NK-92 (cell line): Measurements from ENCODE around the gene NR2E1.

Experiments
- DNase-seq: peaks from one replicate; lab custom pipeline; 2025; ENCODE audit not compliant: unreplicated experiment; lab: John Stamatoyannopoulos, UW

The NR2E1 gene

DNA sequence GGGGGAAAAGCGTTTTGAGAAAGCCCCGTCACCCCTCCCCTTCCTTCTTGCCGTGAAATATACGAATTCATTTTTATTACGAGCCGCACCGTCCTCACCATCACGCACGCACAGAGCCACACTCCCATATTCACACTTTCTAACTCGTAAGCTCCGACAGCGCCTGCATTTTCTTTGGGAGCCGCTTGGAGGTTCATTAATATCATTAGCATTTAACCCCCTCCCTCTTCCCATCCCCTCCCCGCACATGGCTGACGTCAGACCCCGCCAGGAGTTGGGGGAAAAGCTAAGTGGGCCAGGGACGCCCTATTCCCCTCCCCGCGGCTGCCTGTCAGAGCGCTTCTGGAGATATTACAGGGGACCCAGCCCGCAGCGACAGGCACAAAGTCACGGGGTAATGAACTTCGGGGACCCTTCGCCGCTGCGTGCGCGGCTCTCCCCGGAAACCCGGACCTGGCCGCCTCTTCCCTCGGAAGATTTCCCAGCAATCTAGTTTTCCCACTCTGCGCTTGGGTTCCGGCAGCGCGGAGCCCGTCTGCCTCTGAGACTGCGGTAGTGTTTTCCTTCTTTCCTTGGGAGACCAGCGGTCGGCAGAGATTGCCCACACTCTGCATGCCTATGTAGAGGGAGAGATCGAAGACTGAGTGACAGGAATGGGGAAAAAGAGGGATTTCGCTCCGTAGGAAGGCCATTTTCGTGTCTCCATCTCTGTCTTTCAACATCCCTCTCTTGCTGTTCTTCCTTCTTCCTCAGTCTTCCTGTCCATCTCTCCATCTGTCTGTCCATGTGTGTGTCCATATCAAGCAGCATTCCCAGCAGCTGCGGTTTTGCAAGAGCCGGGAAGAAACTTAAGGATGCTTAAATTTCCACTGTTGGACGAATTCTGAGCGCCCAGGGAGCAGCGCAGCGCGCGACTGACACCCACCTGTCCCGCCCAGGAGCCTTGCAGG lies at the start of gene NR2E1:
Gene NR2E1 (plus strand): TSS at position 309 of the 950 bp plus-strand sequence. CDS start 744 bp downstream, outside the sequence.
- no peak for DNase-seq

DNA sequence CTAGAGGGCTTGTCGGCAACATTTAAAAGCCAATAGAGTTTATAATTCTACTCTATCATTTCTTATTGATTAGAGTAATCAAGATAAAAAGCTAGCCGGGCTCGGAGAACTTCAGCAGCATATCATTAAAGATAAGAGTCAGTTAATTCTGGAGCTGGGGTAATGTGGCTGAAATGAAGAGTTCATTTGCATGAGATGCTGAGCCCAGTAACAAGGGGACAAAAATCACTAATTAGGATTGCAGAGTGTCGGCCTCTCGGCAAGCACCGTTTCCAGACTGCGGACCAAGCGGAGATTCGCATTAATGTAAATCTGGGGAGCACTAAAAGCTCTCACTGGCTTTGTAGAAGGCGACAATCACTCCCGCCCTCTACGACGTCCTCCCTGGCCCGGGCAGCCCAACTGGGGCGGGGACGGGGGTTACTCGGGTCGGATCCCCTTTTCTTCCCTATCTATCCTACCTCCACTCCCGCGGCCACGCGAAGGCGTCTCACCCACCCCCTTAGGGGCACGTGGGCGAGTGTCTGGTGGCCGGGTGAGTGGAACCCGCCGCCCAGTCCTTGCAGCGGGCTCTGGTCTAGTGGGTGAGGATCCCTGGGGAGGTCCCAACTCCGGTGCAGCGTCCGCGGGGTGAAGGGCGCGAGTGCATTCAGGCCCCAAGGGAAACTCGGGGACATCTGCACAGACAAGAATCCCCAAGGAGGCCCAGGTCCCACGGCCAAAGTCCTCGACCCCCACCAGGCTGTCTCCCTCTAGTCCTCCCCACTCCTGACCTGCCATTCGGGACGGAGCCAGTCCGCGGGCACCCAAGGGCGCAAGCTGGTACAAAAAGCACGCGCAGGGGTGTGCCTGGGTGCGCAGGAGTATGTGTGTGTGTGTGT lies 49.0 kb upstream of the NR2E1 start:
- DNase-seq, result no peak

DNA sequence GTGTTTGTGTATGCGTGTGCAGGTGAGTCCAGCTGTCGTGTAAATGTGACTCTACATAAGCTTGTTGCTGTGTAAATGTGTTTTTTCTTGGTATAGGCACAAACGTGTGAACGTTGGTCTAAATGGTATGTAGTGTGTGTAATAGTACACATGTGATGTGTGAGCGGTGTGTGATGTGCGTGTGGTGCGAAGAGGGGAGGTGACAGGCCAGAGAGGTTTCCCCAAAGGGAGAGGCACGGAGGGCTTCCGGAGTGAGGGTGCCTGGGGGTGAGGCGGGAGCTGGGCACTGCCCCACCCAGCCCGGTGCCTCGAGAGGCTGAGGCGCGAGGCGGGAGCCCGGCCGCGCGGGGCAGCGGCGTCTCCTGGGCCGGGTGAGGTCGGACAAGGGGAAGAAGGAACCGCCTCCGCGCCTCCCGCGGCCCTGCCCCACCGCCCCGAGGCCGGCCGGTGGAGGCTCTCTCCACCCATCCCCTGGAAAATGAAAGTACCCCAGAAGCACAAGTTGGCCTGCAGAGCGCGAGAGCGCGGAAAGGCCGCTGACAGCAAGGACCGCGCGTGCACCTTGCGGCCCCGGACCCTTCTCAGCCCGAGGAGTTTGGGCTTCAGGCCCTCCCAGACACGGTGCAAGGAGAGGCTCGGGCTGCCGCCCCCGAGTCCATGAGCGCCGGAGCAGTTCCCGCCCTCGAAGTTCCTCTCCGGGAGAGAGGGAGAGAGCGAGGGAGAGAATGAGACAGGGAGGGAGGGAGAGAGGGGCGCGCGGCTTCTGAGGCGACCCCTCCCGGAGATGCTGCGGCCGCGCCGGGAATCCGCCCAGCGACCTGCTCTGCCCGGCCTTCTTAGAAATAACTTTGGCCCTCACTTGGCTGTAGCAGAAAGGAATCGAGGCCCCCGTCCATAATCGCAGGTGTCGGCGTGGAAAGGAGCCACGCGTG lies 48.1 kb upstream of the NR2E1 start:
- DNase-seq, result no peak

DNA sequence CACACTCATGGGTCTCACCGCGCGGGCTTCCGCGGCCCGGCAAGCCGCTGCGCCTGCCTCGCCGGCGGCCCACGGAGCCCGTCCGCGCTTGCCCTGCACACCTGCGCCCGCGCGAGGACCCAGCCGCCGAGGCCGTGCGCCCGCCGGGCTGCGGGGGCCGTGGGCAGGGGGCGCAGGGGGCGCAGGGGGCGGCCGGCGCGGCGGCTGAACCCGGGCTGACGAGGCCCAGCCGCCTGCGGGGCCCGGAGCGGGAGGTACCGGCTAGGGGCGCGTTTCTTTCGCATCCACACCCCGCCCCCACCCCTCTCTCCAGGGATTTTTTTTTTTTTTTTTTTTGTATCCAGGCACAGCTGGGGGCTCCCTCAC lies 47.5 kb upstream of the NR2E1 start:
- DNase-seq, result no peak

DNA sequence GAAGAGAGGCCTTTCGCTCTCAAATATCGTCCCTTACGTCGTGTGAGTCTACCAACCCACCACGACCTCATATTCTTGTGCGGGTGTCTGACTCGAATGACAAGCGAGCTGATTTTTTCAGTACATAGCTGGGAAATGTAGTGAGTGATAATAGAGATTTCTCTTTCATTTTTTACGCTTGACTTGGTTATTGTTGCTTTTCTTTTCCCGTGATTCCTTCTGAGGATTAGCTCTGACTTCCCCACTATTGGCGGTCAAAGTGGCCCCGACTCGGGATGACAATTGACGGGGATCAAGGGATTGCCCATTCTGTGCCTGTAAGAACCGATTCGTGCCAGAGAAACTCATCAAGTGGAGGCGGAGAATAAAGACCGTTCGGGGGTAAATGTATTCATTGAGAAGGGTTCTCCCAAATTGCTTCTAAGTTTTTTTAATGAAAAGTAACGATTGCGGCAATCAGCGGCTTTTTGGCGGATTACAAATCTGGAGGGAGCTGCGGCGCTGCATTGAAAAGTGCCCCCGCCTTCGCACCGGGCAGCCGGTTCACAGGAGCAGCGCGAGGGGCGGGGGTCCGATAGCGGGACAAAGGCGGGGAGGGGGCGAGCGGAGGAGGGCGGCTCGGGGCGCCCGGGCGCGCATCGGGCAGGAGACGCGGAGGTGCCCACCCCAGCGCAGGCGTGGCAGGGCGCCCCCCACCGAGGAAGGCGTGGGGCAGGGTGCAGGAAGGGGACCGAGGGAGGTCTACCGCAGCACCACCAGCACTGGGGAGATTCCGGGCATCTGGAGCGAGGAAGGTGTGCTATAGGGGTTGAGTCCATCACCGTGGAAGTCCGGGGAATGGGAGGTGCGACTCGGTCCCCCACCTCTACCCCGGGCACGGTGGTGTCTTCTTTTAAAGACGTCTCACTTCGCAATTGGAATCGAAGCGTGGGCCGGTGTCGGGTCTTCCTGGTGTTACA lies 46.7 kb upstream of the NR2E1 start:
- no peak for DNase-seq

DNA sequence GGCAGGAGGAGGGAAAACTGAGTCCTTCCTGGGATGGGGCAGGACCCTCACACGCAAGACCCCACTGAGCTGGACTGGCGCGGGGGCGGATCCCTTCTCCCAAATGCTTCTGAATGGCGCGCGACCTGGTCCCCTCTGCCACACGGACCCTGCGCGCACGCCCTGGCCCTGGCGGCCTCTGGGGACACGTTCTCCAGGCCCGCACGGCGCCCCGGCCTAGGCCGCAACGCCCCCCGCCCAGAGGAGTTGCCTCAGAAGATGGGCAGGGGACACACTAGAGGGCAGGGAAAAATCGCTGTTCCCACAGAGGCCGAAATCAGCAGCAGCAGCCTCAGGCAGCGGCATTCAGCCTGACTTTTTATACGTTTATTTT lies 46.1 kb upstream of the NR2E1 start:
- no peak for DNase-seq

DNA sequence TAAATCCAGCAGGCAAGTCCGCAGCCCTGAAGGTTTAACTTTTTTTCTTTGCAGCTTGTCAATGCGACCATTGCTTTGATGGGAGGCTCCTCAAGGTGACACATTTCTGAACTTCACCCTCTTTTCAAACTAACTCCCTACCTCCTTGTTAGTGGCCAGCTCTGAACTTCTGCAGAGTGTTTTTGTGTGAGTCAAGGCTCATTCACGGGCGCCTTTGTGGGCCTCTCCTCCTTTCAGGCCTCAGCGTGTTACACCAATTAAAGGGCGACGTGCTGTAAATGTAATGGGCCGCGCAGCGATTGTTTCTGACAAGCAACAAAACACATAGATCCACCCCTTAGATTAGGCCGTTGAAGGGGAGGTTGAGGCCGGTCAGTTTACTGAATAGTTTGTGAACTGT lies 45.5 kb upstream of the NR2E1 start:
- no peak for DNase-seq

DNA sequence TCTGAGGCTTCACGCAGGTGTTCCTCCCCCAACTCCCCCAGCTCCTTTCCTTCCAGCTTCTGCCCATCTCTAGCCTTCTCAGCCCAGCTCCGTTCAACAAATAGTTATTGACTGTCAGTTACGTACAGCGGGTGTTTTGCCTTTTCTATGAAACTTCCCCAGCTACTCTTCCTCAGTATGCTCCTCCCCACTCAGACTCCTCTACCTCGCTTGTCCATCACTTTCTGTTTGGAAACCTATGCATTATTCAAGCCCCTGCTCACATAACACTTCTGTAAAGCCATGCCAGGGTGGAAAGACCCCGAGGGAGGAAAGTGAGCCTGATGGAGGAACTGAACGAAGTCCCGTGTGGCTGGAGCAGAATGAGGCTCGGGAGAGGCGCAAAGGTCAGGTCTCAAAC lies 44.2 kb upstream of the NR2E1 start:
- no peak for DNase-seq

DNA sequence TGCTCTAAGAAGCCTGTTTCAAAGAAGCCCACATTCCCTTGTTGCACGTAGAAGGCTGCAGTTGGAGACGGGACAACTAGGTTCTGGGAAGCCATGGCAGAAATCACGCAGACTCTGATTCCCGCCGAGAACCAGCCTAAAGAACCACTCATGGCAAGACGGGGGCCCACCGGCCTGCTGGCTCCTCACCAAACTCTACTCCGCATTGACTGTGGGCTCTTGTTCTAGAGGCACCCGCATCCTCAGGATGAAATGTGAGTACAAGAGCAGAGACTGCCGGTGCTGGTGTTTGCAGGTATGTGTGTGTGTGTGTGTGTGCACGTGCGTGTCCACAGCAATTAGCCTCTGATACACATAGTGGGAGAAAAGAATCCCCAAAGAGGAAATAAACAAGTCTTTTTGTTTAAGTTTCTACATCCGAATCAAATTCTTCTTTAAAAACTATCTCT lies 42.3 kb upstream of the NR2E1 start:
- DNase-seq, result no peak

DNA sequence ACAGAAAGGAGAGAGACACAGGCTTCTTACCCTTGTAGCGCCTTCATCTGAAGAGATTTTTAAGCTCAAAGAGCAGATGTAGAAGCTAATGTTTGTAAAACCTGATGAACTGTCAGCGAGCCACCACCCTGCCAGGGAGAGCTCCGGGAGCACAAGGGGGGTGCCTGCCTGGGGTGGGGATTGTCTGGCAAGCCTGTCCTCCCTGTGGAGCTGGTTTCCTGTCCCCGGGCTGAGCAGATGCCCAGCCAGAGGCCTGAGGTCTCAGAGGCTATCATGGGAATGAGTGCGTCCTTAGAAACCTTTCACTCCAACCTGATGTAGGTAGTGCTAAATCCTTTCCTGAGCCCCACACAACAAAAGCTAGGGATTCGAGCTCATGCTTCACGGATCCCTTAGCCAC lies 41.9 kb upstream of the NR2E1 start:
- DNase-seq, result no peak

DNA sequence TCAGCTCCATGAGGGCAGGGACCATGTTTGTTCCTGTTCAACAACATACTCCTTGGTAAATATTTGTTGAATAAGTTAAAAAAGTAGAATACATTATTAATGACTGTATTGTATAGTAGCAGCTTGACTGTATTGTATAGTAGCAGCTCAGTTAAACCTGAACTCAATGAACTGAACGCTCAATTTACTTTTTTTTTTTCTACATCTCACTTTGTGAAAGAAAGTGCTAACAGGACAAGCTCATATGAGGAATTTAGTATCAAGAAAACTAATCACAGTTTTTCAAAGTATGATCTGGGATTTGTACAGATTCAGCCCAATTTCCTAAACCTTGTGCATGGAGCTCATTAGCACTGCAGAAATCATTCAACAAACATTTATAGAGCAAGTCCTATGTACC lies 38.8 kb upstream of the NR2E1 start:
- DNase-seq, result no peak

DNA sequence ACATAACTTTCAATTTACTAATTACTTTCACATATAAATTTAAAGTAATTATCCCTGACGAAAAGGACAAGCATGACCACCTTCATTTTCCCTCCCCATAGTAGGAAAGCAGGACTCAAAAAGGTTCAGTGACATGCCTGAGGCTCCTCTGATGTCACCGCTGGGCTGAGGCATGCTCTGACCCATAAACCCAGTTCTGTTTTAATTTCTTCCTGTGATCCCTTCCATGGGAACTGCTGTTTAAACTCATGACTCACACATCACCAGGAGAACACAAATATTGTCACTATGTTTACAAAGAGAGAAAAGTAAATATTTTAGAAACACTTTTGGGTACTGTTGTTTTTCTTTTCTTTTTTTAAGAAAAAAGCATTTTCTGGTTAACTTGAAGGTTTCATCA lies 38.0 kb upstream of the NR2E1 start:
- no peak for DNase-seq

DNA sequence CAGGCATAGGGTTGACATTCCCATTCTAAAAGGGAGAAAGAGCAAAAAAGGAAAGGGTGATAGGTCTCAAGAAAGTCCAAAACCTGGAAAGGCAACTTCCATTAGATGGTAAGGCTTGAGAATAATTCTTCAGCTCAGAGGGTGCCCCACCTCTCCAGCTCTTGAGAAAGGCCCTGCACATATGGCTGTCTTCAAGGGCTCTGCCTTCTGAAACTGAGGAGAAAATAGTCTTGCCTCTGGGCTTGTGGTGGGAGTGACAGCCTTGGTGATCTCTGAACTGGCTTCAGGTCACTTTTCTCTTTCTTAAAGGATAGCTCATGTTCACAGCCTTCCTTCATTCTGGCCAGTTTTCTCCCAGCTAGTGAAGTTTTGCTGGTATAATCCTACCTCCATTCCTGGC lies 35.6 kb upstream of the NR2E1 start:
- no peak for DNase-seq

DNA sequence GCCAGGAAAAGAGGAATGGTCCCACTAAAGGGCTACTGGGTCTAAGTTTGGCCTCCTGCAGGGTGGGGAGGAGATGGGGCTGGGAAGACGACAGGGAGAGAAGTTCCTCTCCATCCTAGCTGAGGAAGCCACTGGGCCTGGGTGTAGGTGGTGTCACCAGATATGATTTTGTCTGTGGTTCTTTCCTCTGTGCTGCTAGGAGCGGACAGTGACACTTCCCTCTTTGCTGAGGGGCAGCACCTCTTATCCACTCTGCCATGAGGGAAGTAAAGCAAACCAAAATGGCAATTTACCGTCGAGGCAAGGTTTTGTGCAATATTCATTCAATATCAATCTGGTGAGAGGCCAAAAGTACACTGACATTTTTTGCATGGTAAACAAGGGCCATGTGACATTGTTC lies 33.0 kb upstream of the NR2E1 start:
- no peak for DNase-seq

DNA sequence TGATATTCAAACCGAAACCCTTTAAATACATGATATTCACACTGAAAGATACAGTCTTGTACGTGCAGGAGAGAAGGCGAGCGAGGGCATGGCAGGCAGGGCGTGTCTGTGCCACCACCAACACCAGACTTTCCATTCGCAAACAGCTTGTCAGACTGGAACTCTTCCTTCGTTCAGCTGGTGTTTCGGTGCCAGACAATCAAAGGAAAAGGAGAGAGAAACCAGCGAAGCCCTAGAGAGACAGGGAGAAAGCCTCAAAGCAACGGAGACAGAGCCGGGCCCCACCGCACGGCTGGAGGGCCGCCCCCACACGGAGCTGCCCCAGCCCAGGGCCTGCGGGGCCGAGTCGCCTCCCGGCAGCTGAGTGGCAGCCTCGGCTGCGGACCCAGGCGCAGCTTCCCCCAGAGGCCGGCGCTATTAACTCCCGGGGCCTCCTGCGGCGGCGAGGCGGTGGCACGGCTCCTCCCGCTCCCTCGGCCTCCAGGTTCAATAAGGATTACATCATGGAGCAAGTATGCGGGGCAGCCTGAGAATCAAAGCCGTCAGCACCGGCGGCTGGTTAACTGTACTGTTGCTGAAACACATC lies 32.1 kb upstream of the NR2E1 start:
- DNase-seq, result no peak

DNA sequence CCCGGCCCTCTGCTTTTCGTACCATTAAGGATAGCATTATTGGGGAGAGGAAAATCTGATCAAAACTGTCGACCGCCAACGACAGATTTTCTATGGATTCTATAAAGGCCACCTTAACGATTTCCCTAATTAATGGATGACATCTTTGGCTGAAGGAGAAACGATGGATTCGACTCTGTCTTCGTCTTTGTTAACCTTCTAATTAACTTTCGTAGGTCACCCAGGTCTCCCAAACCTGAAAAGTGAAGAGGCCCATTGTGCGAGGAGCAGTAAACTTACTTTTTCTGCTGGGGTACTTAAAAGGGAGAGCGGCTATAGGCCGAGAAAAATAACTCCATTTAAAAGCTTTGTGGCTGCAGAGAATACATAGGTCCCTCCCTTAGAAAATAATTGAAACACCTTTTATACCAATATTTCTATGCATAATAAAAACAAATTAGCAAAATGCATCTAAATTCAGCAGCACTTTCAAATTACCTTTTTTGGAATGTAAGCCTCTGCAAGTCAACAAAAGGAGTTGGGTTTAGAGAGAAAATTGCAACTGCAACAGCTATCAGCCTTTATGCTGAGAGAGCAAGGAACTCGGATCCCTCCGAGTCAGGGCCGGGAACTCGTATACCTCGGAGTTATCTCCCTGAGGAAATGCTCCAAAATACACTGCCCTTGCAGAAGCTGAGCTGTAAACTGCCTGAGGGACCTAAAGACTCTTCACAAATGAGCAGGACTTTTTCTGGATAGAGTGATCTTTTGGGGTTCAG lies 31.4 kb upstream of the NR2E1 start:
- no peak for DNase-seq

DNA sequence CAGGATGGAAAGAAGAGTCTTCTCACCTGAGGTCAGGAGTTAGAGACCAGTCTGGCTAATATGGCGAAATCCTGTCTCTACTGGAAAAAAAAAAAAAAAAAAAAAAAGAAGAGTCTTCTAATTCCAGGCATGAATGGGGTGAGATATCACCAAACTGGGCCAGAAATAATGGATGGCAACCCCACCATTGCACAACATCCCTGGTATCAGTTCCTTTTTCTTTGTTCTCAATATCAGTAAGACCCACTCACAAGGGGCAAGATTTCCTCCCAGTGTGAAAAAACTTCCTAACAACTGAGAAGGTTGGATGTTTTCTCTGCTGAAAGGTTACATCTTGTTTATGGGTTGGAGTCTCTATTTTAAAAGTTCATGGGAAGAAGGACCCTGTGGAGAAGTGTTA lies 23.6 kb upstream of the NR2E1 start:
- DNase-seq, result no peak

DNA sequence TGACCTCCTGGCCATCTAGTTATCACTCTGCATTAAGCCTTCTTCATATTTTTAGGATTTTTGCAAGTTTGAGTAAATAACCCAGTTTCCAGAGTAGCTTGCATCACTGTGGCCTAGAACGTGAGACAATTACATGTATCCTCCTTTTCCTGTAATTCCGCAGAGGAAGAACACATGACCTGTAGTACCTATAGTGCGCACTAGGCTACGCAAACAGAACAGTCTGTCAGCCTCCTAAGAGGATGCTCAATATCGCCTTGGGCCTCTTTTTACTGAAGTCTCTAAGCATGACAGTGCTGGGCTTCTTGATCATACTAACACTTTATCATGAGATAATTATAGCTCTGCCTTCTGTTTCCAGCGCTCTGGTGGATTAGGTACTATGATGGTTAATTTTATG lies 20.2 kb upstream of the NR2E1 start:
- DNase-seq, result no peak

DNA sequence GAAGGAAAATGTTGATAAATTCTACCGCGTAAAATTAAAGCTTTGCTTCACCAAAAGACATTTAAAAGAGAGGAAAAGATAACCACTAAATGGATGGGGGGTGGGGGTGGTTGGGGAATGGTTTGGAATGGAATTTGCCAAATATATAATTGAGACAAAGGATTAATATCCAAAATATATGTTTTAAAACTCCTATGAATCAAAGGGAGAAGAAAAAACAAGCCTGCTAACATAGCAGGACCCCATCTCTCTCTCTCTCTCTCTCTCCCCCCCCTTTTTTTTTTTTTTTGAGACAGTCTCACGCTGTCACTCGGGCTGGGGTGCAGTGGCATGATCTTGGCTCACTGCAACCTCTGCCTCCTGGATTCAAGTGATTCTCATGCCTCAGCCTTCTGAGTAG lies 13.4 kb upstream of the NR2E1 start:
- no peak for DNase-seq
